Activated naive CD8-positive, alpha-beta T cell (primary cell): Measurements from ENCODE around the gene SH2B3.
"Not testable (repeated sequence)": the region's sequence is repeated elsewhere in the genome, so short reads cannot be mapped to it uniquely, and the experiment has no call there.

Experiments
- H3K27ac Mint-ChIP-seq: one replicate; pipeline ENCODE4 v1.8.0; 2021; ENCODE audit warnings: mixed read lengths
- H3K27me3 Mint-ChIP-seq: one replicate; pipeline ENCODE4 v1.8.0; 2021; ENCODE audit warnings: mixed read lengths
- H3K36me3 Mint-ChIP-seq: one replicate; pipeline ENCODE4 v1.8.0; 2021; ENCODE audit warnings: mixed read lengths
- H3K4me1 Mint-ChIP-seq: one replicate; pipeline ENCODE4 v1.8.0; 2021; ENCODE audit warnings: low read depth, mixed read lengths
- H3K4me3 Mint-ChIP-seq: one replicate; pipeline ENCODE4 v1.8.0; 2021; ENCODE audit warnings: mild to moderate bottlenecking, mixed read lengths
- H3K9me3 Mint-ChIP-seq: one replicate; pipeline ENCODE4 v1.8.0; 2021; ENCODE audit warnings: low read depth, mixed read lengths

SH2B3 gene

GRCh38 chr12:111457577-111457976 is 51.9 kb downstream of the SH2B3 start:
- Mint-ChIP-seq H3K9me3 (no peaks in the 10 kb centered on the region), H3K4me1 (peaks cover 3% of the 10 kb centered on the region), H3K27me3 (no peaks in the 10 kb centered on the region), H3K36me3 (no peaks in the 10 kb centered on the region), H3K27ac (no peak overlapping the region), H3K4me3 (no peak overlapping the region)

GRCh38 chr12:111458546-111459172 is 52.9 kb downstream of the SH2B3 start:
- H3K27ac Mint-ChIP-seq, result no peak overlapping the region
- no peaks in the 10 kb centered on the region for H3K9me3 Mint-ChIP-seq
- H3K36me3 Mint-ChIP-seq, result no peaks in the 10 kb centered on the region

DNA sequence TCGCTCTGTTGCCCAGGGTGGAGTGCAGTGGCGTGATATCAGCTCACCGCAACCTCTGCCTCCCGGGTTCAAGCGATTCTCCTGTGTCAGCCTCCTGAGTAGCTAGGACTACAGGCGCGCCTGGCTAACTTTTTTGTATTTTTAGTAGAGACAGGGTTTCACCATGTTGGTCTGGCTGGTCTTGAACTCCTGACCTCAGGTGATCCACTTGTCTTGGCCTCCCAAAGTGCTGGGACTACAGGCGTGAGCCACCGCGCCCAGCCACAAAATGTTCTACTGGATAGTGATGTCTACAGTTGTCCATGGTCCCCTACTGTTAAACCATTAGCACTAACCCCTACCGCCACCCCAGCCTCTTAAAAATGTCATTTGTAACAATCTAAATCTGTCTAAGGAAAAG is 54.4 kb downstream of the SH2B3 start:
- H3K4me3 Mint-ChIP-seq, H3K27ac Mint-ChIP-seq, H3K4me1 Mint-ChIP-seq, H3K27me3 Mint-ChIP-seq, H3K9me3 Mint-ChIP-seq, H3K36me3 Mint-ChIP-seq: not testable (repeated sequence)

More at GRCh38 chr12:111458546-111459172, 52.9 kb downstream of the SH2B3 start:
- Mint-ChIP-seq H3K27me3 (no peaks in the 10 kb centered on the region), H3K4me3 (no peak overlapping the region), H3K4me1 (peaks cover 3% of the 10 kb centered on the region)

DNA sequence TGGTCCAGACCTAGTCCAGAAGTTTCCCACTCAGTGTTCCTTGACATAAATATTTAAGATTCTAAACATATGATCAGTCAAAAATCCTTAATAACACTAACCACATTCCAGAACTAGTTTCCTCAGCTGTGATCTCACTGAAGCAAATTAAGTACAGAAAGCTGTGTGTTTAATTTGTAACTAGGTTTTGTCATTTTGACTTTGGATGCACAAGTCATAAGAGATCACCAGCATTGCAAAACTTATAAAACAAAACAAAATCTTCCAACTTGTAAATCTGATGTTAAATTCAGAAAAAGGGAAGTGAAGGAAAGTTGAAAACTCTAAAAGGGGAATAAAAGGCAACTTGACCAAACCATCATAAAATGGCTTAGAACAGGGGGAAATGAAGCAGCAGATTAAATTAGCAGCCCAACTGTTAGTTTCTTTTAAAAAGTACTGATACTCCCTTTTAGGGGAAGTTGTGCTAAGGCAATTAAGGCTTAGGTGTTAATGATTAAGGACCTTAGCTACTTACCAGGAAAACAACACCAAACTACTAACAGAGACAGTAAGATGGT is 56.6 kb downstream of the SH2B3 start:
- Mint-ChIP-seq H3K27ac (no peak overlapping the region), H3K9me3 (no peaks in the 10 kb centered on the region), H3K4me1 (no peaks in the 10 kb centered on the region), H3K36me3 (no peaks in the 10 kb centered on the region), H3K27me3 (no peaks in the 10 kb centered on the region), H3K4me3 (no peak overlapping the region)

DNA sequence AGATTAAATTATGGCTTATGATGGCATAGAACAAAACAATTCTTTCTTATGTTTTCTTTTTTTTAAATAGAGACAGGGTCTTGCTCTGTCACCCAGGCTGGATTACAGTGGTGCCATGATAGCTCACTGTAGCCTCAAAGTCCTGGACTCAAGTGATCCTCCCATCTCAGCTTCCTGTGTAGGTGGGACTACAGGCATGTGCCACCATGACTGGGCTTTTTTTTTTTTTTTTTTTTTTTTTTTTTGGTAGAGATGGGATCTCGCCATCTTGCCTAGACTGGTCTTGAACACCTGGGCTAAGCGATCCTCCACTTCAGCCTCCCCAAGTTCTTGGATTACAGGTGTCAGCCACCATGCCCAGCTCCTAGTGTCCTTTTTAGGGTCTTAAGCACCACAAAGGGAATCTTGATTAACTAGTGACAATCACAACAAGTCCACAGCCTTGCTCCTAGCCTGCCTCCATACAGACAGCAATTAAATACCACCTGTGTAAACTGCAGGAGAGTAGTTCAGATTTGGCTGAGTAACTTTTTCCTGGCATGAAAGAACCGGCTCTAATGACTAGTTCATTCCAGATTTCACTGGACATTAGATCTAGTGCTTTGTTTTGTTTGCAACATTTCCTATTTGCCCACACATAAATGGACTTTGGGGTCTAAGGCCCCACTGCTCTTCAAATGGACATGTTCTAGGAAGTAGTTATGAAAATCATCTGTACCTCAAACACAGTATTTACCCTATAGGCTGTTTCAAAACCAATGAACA is 61.6 kb downstream of the SH2B3 start:
- H3K36me3 Mint-ChIP-seq, result peaks cover 3% of the 10 kb centered on the region
- no peaks in the 10 kb centered on the region for H3K27me3 Mint-ChIP-seq
- no peak overlapping the region for H3K4me3 Mint-ChIP-seq
- peak overlapping the region; percentile 22 for H3K27ac Mint-ChIP-seq
- no peaks in the 10 kb centered on the region for H3K9me3 Mint-ChIP-seq
- peaks cover 2% of the 10 kb centered on the region for H3K4me1 Mint-ChIP-seq

GRCh38 chr12:111467857-111468241 is 62.1 kb downstream of the SH2B3 start:
- no peaks in the 10 kb centered on the region for H3K27me3 Mint-ChIP-seq
- H3K36me3 Mint-ChIP-seq, result peaks cover 3% of the 10 kb centered on the region
- H3K4me3 Mint-ChIP-seq, result no peak overlapping the region
- H3K9me3 Mint-ChIP-seq, result no peaks in the 10 kb centered on the region
- no peak overlapping the region for H3K27ac Mint-ChIP-seq
- H3K4me1 Mint-ChIP-seq, result peaks cover 2% of the 10 kb centered on the region

GRCh38 chr12:111469401-111469800 is 63.7 kb downstream of the SH2B3 start:
- Mint-ChIP-seq H3K4me3 (no peak overlapping the region), H3K4me1 (peaks cover 4% of the 10 kb centered on the region), H3K27ac (no peak overlapping the region), H3K9me3 (no peaks in the 10 kb centered on the region), H3K27me3 (no peaks in the 10 kb centered on the region), H3K36me3 (peaks cover 9% of the 10 kb centered on the region)

- Mint-ChIP-seq H3K27ac (no peak overlapping the region), H3K9me3 (no peaks in the 10 kb centered on the region), H3K27me3 (no peaks in the 10 kb centered on the region), H3K36me3 (peaks cover 10% of the 10 kb centered on the region), H3K4me1 (peaks cover 4% of the 10 kb centered on the region), H3K4me3 (no peak overlapping the region)
These were observed 65.5 kb downstream of the SH2B3 start for GRCh38 chr12:111471236-111471635.

DNA sequence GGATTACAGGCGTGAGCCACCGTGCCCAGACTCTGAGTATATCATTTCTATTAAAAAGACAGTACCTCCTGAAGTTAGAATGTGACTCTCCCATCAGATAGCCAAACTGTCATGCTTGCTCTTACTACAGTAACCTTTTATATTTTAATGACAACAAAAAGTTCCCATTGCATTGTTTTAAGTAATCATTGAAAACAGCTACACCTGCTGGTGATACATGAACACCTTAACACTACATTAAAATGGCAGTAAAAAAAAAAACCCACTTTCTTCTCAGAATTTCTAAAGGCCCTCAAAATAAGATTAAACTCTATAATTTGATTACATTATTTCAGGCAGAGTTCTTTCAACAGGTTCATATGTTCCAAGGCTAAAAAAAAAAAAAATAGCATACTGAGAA is 76.7 kb downstream of the SH2B3 start:
- Mint-ChIP-seq H3K27ac (no peak overlapping the region), H3K36me3 (peaks cover 7% of the 10 kb centered on the region), H3K4me3 (no peak overlapping the region), H3K4me1 (no peaks in the 10 kb centered on the region), H3K27me3 (no peaks in the 10 kb centered on the region), H3K9me3 (no peaks in the 10 kb centered on the region)

GRCh38 chr12:111488271-111488670 is 82.5 kb downstream of the SH2B3 start:
- Mint-ChIP-seq H3K27me3 (no peaks in the 10 kb centered on the region), H3K4me1 (no peaks in the 10 kb centered on the region), H3K4me3 (no peak overlapping the region), H3K27ac (no peak overlapping the region), H3K9me3 (no peaks in the 10 kb centered on the region), H3K36me3 (peaks cover 12% of the 10 kb centered on the region)

GRCh38 chr12:111488798-111489197 is 83.1 kb downstream of the SH2B3 start:
- Mint-ChIP-seq H3K27ac (no peak overlapping the region), H3K9me3 (no peaks in the 10 kb centered on the region), H3K36me3 (peaks cover 12% of the 10 kb centered on the region), H3K4me1 (no peaks in the 10 kb centered on the region), H3K27me3 (no peaks in the 10 kb centered on the region), H3K4me3 (no peak overlapping the region)

DNA sequence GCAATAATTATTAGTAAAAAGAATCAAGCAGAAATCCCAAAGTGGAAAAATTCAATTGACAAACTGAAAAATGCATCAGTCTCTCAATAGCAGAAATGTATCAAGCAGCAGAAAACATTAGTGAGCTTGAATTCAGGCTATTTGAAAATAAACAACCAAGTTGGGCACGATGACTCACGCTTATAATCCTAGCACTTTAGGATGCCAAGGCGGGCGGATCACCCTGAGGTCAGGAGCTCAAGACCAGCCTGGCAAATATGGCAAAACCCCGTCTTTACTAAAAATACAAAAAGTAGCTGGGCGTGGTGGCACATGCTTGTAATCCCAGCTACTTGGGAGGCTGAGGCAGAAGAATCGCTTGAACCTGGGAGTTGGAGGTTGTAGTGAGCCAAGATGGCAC is 87.3 kb downstream of the SH2B3 start:
- H3K4me1 Mint-ChIP-seq, H3K4me3 Mint-ChIP-seq, H3K27me3 Mint-ChIP-seq, H3K27ac Mint-ChIP-seq, H3K9me3 Mint-ChIP-seq: not testable (repeated sequence)
- peaks cover 12% of the 10 kb centered on the region for H3K36me3 Mint-ChIP-seq

GRCh38 chr12:111494676-111495075 is 89.0 kb downstream of the SH2B3 start:
- Mint-ChIP-seq H3K27ac (no peak overlapping the region), H3K36me3 (peaks cover 16% of the 10 kb centered on the region), H3K4me3 (no peak overlapping the region), H3K4me1 (no peaks in the 10 kb centered on the region), H3K9me3 (no peaks in the 10 kb centered on the region), H3K27me3 (no peaks in the 10 kb centered on the region)
